GM08714 (cell line): ENCODE results near the gene PRKACA.

Experiments
- H3K4me3 ChIP-seq: fragments of 200-500 bp; sonication (Bioruptor generic); 2 replicates; pipeline ENCODE4 v1.5.1; 2014; ENCODE audit warnings: mild to moderate bottlenecking, low read length, inconsistent platforms
- ZNF274 ChIP-seq: IDR thresholded peaks from 2 replicates; pipeline ENCODE4 v1.6.1; 2012; ENCODE audit warnings: mild to moderate bottlenecking, low read depth, low read length

Gene PRKACA

DNA sequence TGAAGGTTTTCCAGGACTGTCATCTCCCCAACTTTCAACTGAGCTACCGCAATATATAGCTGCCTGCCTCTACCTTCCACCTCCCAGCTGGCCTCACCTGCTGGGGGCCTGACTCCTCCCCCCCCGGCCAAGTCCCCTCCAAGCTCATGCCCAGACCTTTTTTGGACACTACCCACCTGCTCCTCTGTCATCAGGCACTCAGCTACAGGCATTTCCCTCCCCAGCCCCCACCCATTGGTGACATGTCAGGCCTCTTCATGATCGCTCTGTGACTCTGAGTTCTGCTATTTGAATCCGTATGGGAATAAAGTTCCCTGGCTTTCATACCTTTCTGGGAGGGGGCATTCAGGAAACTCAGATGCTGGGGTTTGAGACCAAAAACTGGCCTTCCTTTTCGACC lies 1.8 kb downstream of the PRKACA start:
- H3K4me3 ChIP-seq, result no peak overlapping the region
- TF ChIP-seq ZNF274, result no peak

DNA sequence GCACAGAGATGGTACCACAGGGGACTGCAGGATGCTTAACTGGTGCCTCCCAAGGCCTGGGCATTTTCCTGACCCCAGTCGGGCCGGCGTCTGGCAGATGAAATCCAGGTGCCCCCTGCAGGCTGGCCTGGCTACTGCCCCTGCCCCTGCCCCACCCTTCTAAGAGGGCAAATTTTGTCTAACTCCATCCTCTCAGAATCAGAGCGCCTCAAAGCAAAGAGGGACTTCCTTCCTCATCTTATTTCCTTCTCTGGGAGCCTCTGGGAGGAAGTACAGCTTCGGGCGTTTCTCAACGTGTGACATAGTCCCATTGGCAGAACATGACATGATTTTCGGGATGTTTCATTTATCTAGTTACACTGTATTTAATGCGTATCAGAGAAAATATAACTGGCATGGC lies 2.7 kb downstream of the PRKACA start:
- TF ChIP-seq ZNF274, result no peak
- no peak overlapping the region for H3K4me3 ChIP-seq

DNA sequence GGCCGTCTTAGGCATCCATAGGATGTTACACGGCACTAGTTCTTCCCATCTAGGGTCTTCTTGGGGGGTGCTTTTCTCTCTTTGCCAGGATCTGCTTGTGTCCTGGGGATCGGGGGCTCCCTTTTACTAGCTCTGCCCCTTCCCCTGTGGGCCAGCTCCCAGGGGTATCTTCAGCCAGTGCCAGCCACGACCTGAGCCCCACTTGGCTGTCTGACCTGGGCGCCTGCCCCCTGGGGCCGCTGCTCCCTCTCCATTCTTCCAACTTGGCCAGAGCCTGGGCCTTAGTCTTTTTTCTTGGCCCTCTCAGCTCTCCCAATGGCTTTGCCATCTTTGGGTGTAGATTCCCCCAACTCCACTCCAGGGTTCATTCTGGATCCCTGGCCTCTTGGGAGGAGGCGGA lies 3.1 kb downstream of the PRKACA start:
- H3K4me3 ChIP-seq, result no peak overlapping the region
- TF ChIP-seq ZNF274, result no peak

DNA sequence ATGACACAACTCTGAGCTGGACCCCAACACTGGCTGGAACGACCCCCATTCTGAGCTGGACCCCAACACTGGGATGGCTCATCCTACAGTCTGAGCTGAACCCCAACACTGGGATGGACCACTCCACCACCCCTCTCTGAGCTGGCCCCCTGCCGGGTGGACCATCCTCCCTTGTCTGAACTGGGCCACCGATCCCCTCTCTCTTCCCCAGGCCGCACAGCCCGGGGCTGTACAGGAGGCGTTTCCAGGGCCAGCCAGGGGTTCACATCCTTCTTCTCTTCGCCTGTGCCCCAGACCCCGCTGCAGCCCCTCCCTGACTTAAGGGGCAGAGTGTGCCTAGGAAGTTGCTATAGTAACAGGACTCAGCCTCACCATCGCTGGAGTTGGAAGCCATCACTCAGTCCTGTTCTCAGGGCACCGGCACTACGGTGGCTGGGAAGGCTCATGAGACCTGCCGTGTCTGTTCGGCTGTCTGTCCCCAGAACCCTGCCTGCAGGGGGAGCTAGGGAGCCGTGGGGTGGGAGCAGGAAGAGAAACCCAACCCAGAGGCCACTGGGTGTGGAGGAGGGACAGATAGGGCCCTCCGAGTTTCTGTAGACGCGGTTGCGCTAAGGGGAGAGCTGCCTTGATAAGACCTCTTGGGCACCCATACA lies 3.7 kb downstream of the PRKACA start:
- TF ChIP-seq ZNF274, result no peak
- no peak overlapping the region for H3K4me3 ChIP-seq

DNA sequence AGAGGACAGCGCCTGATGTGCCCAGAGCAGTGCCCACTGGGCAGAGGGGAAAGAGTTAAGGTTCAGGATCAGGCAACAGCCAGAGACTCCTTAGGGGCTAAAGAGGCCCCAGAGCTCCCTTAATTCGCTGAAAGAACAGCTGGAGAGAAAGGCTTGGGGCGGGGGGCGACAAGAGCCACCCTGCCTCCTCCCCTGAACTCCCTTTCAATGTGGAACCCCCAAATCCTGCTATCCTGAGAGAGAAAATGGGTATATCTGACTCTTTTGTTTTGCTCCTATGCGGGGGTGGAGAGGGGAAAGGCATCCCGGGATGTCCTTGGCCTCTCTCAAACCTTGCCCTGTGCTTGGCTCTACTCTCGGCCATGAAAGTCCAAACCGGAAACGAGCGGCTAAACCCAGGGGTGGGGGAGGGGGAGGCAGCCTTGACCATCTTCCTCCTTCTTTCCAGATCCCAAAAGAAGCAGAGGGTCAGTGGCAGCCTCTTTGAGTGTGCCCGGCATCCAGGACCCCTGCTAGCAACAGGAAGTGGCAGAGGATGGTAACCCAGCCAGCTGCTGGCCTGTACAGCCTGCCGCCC lies 4.7 kb downstream of the PRKACA start:
- TF ChIP-seq ZNF274, result no peak
- H3K4me3 ChIP-seq, result no peak overlapping the region

DNA sequence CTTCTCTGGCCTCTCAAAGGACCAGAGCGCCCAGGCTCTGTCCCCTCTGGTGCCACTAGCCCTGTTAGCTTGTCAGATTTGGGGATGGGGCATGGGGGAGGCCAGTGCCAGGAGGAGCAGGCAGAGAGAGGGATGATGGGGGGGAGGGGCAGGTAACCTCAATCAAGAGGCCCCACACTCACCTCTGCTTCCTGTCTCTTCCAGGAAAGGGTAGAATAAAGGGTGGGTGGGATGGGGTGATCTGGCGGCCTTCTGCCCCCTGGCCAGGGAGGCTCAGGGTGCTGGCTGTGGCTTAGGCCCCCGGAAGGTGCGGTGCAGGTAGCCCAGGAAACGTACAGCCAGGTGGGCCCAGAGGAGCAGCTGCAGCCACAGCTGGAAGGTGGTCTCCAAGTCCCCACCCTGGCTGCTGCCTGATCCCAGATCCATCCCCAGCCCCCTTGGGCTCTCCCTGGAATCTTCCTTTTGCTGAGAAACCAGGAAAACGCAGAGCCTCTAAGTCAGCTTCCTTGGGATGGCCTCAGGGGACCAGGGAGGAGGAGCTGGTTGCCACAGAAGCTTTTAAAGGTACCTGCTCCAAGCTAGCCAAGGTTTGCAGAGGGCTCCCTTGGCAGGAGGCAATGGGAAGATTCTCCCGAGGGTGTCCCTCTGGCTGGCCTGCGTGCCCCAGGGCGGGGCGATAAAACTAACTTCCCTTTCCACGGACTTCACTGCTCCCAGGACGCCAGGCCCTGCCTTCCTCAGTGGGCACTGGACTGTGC lies 5.3 kb downstream of the PRKACA start:
- no peak overlapping the region for H3K4me3 ChIP-seq
- no peak for TF ChIP-seq ZNF274

DNA sequence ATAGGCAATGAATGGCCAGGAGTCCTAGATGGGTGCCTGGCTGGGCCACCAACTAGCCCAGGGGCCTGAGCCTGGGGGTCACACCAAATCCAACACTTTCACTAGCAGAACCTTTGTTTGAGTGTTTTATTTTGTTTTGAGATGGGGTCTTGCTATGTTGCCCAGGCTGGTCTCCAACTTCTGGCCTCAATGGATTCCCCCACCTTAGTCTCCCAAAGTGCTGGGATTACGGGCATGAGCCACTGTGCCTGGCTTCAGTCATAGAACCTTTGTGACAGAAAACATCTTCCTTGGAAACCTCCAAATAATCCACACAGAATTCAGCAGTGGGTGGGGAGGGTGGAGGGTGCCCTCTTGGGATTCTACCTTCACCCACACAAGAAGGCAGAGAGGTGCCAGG lies 6.1 kb downstream of the PRKACA start:
- TF ChIP-seq ZNF274, result no peak
- no peak overlapping the region for H3K4me3 ChIP-seq

DNA sequence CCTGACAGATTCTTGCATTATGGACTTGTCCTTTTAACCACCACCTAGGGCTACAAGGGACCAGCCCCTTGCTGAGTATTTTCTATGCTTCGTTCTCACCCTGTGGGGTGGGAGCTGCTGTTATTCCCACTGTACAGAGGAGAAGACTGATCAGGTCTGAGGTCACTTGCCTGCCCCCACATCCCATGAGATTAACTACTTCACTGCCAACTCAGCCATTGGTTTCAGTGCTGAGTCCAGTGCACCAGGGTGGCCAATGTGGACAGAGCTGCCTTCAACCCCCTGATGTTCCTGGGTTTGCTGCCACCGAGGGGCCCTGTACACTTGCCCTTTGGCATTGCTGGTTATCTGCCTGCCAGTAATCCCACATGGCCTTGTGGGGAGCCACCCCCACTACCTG lies 6.9 kb downstream of the PRKACA start:
- no peak overlapping the region for H3K4me3 ChIP-seq
- TF ChIP-seq ZNF274, result no peak

DNA sequence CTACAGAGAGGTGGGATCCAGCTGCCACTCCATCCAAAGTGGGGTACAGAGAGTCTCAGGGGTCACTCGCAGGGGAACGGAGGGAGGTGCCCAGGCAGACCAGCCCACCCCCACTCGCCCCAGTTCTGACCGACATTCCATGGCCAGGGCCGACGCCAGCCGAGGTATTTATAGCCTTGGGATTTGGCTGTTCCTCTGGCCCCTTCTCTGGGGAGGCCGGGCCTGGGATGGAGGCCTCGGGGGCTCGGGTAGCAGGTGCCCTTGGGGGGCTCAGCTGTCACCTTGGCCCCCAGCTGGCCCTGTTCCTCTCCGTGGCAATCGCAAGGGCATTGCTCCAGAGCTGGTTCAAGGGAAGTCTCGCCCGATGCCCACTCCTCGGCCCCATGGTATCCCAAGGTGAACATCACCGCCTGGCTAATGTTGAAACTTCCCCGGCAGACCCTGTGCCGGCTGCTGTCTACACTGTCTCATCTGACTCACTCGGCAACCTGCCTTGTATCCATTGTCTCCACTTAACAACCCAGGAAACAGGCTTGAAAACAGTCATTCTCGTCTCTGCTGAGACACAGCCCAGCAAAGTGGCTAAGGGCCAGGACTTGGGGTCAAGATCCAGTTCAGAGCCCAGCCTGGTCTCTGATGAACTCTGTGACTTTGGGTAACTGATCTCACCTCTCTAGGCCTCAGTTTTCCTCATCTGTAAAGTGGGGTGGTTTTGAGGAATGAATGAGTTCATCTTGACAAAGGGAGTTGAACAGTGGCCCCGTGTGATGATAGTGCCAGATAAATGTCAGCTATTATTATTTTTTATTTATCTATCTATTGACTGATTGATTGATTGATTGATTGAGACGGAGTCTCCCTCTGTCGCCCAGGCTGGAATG lies 9.7 kb downstream of the PRKACA start:
- TF ChIP-seq ZNF274, result no peak
- no peak overlapping the region for H3K4me3 ChIP-seq

DNA sequence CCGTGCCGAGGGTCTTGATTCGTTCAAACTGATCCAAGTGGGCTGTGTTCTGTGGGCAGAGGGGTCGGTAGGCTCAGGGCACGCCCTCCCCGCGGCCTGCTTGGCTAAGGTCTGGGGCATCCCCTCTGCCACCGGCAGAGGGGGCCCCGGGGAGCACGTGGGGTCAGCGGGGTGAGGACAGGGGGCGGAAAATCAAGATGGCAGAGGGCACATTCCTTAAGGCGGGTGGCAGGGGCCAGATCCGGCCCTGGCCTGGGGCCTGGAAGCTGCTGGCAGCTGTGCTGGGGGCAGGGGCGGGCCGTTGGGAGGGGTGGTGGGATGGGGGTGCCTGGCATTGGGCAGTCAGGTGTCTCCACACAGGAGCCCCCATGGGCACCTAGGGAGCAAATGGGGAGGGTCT lies 10.7 kb downstream of the PRKACA start:
- TF ChIP-seq ZNF274, result no peak
- H3K4me3 ChIP-seq, result no peak overlapping the region

DNA sequence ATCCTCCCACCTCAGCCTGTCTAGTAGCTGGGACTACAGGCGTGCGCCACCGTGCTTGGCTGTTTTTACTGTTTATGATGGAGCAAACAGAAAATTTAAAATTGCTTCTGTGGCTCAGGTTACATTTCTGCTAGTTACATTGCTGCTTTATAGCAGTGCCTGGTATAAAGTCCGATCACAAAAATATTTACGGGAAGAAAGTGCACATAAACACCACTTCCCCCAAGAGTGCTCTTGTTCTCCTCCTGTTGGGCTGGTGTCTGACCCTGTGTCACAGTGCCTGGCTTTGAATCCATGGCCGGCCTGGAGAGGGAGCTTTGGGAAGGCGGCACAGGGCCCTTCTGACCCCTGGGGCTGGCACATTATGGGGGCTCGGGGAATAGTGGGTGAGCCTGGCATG lies 11.9 kb downstream of the PRKACA start:
- no peak for TF ChIP-seq ZNF274
- no peak overlapping the region for H3K4me3 ChIP-seq

DNA sequence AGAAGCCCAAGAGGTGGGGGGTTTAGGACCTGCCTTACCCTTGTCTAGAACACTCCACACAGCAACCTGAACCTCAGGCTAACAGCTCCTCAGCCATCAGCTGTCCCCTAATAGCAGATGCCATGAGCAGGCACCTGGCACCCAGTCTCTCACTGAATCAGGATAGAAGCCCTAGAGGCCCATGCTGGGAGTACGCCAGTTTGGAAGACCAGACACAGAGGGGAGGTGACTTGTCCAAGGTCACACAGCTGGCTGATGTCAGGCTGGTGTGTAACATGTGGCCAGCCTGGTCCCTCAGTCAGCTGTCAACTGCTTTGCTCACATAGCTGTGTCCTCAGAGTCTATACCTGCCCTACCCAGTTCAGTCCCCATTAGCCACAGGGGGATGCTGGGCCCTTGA lies 14.3 kb downstream of the PRKACA start:
- TF ChIP-seq ZNF274, result no peak
- no peak overlapping the region for H3K4me3 ChIP-seq

DNA sequence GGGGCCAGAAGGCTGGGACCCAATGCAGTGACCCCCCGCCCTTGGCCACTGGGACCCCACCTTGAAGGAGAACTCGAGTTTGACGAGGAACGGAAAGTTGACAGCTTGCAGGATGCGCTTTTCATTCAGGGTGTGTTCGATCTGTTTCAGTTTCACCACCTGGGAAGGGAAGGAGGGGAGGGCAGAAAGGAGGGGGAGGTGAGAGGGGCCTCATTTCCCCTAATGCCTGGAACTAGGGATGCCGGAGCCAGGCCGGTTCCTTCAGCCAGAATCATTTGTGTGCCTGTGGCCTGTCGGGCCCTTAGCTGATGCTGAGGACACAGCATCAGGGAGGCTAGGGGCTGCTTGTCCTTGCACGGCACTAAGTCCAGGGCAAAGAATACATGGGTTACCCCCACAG lies 14.8 kb downstream of the PRKACA start:
- no peak for TF ChIP-seq ZNF274
- no peak overlapping the region for H3K4me3 ChIP-seq

DNA sequence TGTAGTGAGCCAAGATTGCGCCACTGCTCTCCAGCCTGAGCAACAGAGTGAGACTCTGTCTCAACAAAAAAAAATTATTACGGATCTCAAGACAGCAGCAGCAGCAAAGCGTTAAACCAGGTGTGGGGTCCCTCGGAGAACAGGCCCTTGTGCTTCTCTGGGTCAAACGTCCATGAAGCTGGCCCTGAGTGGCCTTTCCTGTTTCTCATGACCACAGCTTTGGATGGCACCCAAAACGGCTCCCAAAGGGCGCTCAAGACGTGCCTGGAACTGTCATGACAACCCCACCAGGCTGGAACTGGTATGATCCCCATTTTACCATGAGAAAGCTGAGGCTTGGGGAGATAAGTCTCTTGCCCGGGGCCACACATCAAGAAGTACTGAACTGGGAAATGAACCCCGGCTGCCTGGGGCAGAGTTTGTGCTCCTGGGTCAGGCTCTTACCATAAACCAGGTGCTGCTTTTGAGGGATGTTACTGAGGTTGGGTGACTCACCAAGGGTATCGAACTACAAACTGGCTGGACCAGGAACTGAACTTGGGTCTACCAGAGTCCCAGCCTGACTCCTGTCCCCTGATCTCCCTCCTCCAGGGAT lies 15.4 kb downstream of the PRKACA start:
- TF ChIP-seq ZNF274, result no peak
- H3K4me3 ChIP-seq, result no peak overlapping the region
